ENCODE results near the gene REEP3.
"Not testable (repeated sequence)": the region's sequence is repeated elsewhere in the genome, so short reads cannot be mapped to it uniquely, and the experiment has no call there.

REEP3 gene, protein sequence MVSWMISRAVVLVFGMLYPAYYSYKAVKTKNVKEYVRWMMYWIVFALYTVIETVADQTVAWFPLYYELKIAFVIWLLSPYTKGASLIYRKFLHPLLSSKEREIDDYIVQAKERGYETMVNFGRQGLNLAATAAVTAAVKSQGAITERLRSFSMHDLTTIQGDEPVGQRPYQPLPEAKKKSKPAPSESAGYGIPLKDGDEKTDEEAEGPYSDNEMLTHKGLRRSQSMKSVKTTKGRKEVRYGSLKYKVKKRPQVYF

DNA sequence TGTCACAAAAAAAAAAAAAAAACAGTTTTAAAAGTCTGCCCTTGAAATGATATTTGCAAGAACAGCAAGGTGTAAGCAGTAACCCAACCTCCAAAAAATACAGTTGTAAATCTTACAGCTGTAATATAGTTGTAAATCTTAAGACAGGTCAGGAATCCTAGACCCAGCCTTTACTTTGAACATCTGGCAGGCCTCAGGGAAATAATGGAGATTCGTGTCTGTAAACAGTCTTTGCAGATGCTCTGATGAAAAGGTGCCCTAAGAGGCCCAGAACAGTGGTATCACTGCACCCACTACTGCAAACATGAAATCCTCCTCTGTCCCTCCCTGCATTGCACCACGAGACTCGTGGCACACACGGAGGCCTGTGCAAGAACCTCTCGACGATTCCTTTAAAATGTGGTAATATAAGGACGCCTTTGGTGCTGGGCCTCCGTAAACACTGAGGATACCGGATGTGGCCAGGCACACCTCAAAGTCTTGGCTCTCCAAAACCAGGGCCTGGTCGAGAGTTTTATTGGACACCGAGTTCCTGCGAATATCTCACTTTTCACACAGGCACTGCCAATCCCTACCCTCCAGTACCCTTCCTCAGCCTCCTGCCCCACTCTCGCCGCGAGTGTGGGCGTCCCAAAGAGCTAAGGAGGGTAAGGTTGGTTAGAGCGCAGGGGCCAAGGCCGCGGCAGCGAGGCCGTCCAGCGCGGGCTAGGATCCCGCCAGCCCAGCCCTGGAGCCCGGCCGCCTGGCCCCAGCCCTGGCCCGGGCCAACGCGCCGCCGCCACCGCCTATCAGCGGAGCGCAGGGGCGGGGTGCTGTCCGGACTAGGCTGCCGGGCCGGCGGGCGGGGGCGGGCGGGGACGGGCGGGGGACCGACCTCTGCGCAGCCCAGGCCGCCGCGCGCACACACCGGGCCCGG lies at the start of gene REEP3:
REEP3 (plus strand) TSS at position 902 of the 916 bp plus-strand sequence. CDS start 145 bp downstream, outside the sequence.
- no peak for DNase-seq

DNA sequence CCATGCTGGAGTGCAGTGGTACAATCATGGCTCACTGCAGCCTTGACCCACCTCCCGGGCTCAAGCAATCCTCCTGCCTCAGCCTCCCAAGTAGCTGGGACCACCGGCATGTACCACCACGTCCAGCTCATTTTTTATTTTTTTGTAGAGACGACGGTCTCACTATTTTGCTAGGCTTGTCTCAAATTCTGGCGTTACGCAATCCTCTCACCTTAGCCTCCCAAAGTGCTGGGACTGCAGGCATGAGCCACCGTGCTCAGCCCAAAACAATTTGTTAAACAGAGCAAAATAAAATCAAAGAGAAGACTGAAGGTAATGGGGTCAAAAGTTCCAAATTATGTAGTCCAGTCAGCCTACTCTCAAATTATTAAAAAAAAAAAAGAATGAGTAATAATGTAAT lies 46.7 kb upstream of the REEP3 start:
- no peak for DNase-seq

DNA sequence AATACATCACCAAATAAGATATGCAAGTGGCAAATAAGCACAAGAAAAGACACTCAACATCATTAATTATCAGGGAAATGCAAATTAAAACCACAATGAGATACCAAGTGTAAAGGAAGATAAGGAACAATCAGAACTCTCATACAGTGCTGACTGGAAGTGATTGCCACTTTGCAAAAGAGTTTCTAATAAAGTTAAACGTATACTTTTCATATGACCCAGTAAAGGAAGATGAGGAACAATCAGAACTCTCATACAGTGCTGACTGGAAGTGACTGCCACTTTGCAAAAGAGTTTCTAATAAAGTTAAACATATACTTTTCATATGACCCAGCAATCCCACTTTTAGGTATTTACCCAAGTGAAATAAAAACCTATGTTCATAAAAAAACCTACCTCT lies 43.3 kb upstream of the REEP3 start:
- no peak for DNase-seq

DNA sequence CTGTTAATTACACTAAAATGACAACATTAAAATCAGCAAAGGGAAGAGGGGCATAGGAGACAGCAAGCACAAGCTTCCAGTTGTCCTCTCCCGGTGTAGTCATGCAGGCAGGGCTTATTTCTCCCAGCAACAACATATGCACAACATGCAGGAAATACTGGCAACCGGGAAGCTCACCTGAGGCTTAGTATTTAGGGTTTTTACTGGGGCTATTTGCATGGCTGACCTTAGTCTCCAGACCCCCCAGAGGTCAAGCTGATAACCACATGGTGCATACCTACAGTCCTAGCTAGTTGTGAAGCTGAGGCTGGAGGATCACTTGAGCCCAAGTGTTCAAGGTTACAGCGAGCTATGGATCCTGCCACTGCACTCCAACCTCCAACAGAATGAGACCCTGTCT lies 42.6 kb upstream of the REEP3 start:
- DNase-seq: no peak

DNA sequence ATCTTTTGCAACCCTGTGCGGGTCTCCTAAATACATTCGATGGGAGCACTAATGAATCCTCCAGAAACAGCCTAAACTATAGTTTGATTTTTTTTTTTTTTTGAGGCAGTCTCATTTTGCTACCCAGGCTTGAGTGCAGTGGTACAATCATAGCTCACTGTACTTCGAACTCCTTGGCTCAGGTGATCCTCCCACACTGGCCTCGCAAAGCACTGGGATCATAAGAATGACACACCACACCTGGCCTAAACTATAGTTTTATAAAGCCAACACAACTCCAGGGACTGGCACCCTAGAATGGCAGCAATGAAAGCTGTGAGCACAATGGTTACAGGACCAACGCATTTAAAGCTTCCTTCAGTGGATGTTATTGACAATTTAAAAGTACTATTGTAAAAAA lies 41.0 kb upstream of the REEP3 start:
- DNase-seq: no peak

GRCh38 chr10:63481815-63482421 lies 39.3 kb upstream of the REEP3 start:
- DNase-seq: no peak

DNA sequence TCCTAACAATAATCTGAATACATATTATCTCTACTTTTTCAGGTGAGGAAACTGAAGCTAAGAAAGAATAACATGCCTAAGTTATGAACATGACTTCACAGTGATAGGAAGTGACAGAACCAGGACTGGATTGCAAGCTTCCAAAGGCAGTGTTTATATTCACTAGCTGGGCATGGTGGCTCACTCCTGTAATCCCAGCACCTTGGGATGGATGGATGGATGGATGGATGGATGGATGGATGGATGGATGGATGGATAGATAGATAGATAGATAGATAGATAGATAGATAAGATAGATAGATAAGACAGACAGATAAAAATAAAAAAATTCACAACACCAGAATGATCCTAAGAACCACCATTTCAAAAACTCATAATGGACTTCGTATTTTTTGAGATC lies 37.2 kb upstream of the REEP3 start:
- no peak for DNase-seq

DNA sequence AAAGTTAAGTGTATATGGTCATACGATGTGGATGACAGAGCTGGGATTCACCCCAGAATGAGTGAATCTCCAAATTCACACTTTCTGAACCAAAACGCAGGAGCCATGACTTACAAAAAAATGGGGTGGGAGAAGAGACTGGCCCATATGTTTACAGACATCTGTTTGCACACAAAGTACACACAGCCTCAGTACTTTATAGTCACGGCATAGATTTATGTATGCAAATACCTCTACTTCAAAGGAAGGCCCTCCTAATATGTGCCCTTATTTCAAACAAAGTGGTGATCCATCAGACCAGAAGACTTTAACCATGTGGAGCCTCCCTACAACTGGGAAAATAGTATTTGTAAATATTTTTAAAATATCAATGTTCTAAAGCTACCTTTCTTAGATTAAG lies 33.2 kb upstream of the REEP3 start:
- no peak for DNase-seq

GRCh38 chr10:63489838-63490237 lies 31.4 kb upstream of the REEP3 start:
- DNase-seq: no peak

GRCh38 chr10:63491588-63492316 lies 29.4 kb upstream of the REEP3 start:
- DNase-seq: no peak

- DNase-seq: not testable (repeated sequence)
These were observed 28.9 kb upstream of the REEP3 start for GRCh38 chr10:63492317-63492690.

DNA sequence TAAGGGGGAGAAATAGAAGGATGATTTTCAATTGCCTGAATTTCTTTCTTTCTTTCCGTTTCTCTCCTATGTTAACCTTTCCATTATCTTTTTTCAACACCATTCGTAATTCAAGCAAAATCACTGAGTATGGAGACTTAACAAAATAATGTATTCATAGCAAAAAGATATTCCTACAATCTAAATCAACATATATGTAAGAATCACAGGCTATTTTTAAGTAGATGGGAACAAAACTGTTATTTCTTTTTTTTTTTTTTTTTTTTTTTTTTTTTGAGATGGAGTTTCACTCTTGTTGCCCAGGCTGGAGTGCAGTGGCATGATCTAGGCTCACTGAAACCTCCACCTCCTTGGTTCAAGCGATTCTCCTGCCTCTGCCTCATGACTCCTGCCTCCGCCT lies 28.2 kb upstream of the REEP3 start:
- DNase-seq: no peak

- DNase-seq: no peak
These were observed 26.2 kb upstream of the REEP3 start for GRCh38 chr10:63494951-63495350.

GRCh38 chr10:63496561-63496960 lies 24.6 kb upstream of the REEP3 start:
- DNase-seq: no peak

- DNase-seq: no peak
These were observed 23.9 kb upstream of the REEP3 start for GRCh38 chr10:63497321-63497720.

- no peak for DNase-seq
These were observed 22.5 kb upstream of the REEP3 start for GRCh38 chr10:63498665-63499064.

DNA sequence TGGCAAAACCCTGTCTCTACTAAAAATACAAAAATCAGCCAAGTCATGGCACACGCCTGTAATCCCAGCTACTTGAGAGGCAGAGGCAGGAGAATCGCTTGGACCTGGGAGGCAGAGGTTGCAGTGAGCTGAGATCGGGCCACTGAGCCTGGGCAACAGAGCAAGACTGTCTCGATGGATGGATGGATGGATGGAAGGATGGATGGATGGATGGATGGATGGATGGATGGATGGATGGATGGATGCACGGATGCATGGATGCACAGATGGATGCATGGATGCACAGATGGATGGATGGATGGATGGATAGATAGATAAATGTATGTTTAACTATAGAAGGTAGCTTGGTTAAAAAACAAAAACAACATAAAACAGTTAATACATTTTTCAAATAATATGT lies 20.6 kb upstream of the REEP3 start:
- not testable (repeated sequence) for DNase-seq

- DNase-seq: no peak
These were observed 19.2 kb upstream of the REEP3 start for GRCh38 chr10:63501954-63502353.

DNA sequence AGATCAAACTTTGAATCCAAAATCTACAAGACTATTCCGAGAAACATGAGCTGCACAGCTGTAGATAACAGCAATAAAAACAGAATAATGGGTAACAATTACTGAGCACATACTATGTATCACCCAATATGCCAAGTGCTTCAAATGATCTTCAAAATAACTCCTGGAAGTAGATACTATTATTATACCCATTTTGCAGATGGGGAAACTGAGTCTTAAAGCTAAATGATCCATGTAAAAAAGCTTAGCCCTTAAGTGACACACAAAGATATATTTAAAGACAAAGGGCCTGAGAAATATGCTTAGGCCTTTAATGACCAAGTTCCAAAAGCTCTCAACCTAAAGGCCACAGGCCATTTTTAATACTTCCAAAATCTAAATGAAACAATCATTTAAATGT lies 18.4 kb upstream of the REEP3 start:
- DNase-seq: no peak

GRCh38 chr10:63503395-63503794 lies 17.8 kb upstream of the REEP3 start:
- DNase-seq: no peak

DNA sequence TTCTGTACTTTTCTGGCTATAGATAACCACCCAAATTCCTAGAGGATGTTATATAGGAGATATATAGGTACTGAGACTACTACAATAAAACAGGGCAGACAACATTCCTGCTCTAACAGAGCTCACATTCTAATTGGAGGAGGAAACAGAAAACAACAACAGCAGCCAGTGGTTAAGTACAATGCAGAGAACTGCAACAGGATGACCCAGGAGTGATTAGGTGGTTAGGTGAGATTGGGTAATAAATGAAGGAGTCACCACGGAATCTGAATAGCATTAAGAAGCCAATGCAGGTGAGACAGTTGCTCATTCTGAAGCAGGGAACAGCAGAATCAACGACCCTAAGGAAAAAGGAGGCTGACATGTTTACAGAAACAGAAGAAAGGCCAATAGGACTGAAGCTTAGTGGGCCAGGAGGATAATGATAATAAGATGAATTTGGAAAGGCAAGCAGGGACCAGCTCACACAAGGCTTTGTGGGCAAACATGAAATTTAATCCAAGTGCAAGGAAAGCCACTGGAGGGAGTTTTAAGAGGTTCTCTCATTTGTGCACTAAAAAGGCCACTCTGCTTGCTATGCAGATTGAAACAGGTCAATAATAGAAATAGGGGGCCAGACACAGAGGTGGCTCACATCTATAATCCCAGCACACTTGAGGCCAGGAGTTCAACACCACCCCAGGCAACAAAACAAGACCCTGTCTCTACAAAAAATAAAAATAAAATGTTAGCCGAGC lies 16.9 kb upstream of the REEP3 start:
- no peak for DNase-seq

DNA sequence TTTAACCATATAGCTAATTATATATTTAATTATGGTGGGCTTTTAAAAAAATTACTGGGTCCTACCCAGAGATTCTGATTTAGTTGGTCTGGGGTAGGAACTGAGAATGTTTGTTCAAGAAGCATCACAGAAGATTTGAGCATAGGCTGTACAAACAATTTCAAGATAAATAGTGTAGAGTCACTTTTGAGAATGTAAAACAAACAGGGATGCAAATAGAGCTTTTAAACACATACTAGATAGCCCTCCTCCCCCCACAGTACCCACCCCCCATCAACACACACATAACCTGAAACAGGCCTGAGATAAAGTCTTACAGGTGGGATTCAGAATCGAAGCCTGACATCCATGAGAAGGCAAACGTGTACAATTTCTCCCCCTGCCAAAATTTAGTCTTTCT lies 15.6 kb upstream of the REEP3 start:
- no peak for DNase-seq

- DNase-seq: no peak
These were observed 14.6 kb upstream of the REEP3 start for GRCh38 chr10:63506554-63506953.
